ENCODE measurements around the gene DIP2C.

GRCh38 chr10:593421-593820 lies 96.0 kb downstream of the DIP2C start:
- TF ChIP-seq, protein P1, sequence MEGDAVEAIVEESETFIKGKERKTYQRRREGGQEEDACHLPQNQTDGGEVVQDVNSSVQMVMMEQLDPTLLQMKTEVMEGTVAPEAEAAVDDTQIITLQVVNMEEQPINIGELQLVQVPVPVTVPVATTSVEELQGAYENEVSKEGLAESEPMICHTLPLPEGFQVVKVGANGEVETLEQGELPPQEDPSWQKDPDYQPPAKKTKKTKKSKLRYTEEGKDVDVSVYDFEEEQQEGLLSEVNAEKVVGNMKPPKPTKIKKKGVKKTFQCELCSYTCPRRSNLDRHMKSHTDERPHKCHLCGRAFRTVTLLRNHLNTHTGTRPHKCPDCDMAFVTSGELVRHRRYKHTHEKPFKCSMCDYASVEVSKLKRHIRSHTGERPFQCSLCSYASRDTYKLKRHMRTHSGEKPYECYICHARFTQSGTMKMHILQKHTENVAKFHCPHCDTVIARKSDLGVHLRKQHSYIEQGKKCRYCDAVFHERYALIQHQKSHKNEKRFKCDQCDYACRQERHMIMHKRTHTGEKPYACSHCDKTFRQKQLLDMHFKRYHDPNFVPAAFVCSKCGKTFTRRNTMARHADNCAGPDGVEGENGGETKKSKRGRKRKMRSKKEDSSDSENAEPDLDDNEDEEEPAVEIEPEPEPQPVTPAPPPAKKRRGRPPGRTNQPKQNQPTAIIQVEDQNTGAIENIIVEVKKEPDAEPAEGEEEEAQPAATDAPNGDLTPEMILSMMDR (conservative IDR thresholded peaks at IDR 0.05 in 1 of 2, IDR thresholded peaks at IDR 0.05 in 1 of 2; ENCODE audit: extremely low read depth in 1 of 2, insufficient read depth in 1 of 2, low read depth in 1 of 2, low read length in 2 of 2), result no peak
- no peak for TF ChIP-seq EZH2 (IDR thresholded peaks at IDR 0.05; ENCODE audit: borderline replicate concordance, low read length)

Data from mammary epithelial cell (primary cell).